Keratinocyte (primary cell): Measurements from ENCODE around the gene CMTM2. TPM values are rescaled to one million over a fixed set of nuclear protein-coding genes. Genes with fewer than 3 reads are reported as not detected.

Experiments
- DNase-seq: peaks from one replicate; pipeline ENCODE4 v3.0.0-alpha.2; 2011; ENCODE audit warnings: low read depth, missing footprints, low spot score
- FAIRE-seq: peaks from 2 replicates; lab custom pipeline; 2011; peaks lifted over from hg19 to GRCh38; lab: Jason Lieb, UNC
- H2AFZ ChIP-seq: 2 replicates; pipeline ENCODE4 v1.6.0; 2012; ENCODE audit warnings: low read length, control low read depth, inconsistent platforms; ENCODE audit not compliant: control insufficient read depth
- H3K27ac ChIP-seq: 2 replicates; pipeline ENCODE4 v1.5.1; 2011; ENCODE audit warnings: low read length; ENCODE audit not compliant: control insufficient read depth, insufficient read depth
- H3K27me3 ChIP-seq: 3 replicates; pipeline ENCODE4 v1.6.0; 2011; ENCODE audit warnings: low read length; ENCODE audit not compliant: control insufficient read depth, insufficient read depth; ENCODE audit errors: extremely low read depth
- H3K36me3 ChIP-seq, 2 experiments: 2 replicates in 1 of 2; 3 replicates in 1 of 2; pipeline ENCODE4 v1.5.1; 2011; ENCODE audit warnings: low read length in 2 of 2, mild to moderate bottlenecking in 1 of 2; ENCODE audit not compliant: control insufficient read depth in 2 of 2, insufficient read depth in 2 of 2; ENCODE audit errors: extremely low read depth in 1 of 2
- H3K4me1 ChIP-seq: 3 replicates; pipeline ENCODE4 v1.5.1; 2011; ENCODE audit warnings: low read length; ENCODE audit not compliant: control insufficient read depth, insufficient read depth; ENCODE audit errors: extremely low read depth
- H3K4me2 ChIP-seq: 3 replicates; pipeline ENCODE4 v1.6.0; 2011; ENCODE audit warnings: low read depth, low read length; ENCODE audit not compliant: control insufficient read depth, insufficient read depth; ENCODE audit errors: extremely low read depth
- H3K4me3 ChIP-seq, 3 experiments: fragments of 200-600 bp in 1 of 3; sonication (generic) in 1 of 3; 2 replicates in 2 of 3; 3 replicates in 1 of 3; pipeline ENCODE4 v1.5.1; 2011 to 2016; ENCODE audit warnings: low read length in 3 of 3, mild to moderate bottlenecking in 3 of 3, control low read depth in 2 of 3, inconsistent platforms in 1 of 3, low read depth in 1 of 3, mixed read lengths in 1 of 3, mixed run types in 1 of 3, moderate library complexity in 1 of 3; ENCODE audit not compliant: control insufficient read depth in 2 of 3, insufficient read depth in 2 of 3; ENCODE audit errors: extremely low read depth in 1 of 3
- H3K79me2 ChIP-seq: 2 replicates; pipeline ENCODE4 v1.6.0; 2012; ENCODE audit warnings: low read length; ENCODE audit not compliant: control insufficient read depth, insufficient read depth
- H3K9ac ChIP-seq: 3 replicates; pipeline ENCODE4 v1.6.0; 2011; ENCODE audit warnings: low read length; ENCODE audit not compliant: control insufficient read depth, insufficient read depth; ENCODE audit errors: extremely low read depth
- H3K9me1 ChIP-seq: 3 replicates; pipeline ENCODE4 v1.6.0; 2011; ENCODE audit warnings: low read length; ENCODE audit not compliant: control insufficient read depth, insufficient read depth; ENCODE audit errors: extremely low read depth
- H3K9me3 ChIP-seq: 2 replicates; pipeline ENCODE4 v1.5.1; 2012; ENCODE audit warnings: low read depth, low read length; ENCODE audit not compliant: control insufficient read depth
- H4K20me1 ChIP-seq: 3 replicates; pipeline ENCODE4 v1.6.0; 2011; ENCODE audit warnings: low read length; ENCODE audit not compliant: control insufficient read depth, insufficient read depth; ENCODE audit errors: extremely low read depth
- CTCF ChIP-seq, 3 experiments: IDR thresholded peaks in 1 of 3; conservative IDR thresholded peaks in 1 of 3; optimal IDR thresholded peaks in 1 of 3; 2 replicates in 2 of 3; 3 replicates in 1 of 3; pipeline versions ENCODE3 to v1.5.1; 2011; ENCODE audit warnings: low read length in 3 of 3, mild to moderate bottlenecking in 3 of 3, moderate library complexity in 2 of 3, control low read depth in 1 of 3, inconsistent platforms in 1 of 3; ENCODE audit not compliant: insufficient read depth in 2 of 3; ENCODE audit errors: extremely low read depth in 1 of 3
- EZH2 ChIP-seq: IDR thresholded peaks from one replicate; pipeline ENCODE4 v1.6.1; 2012; ENCODE audit warnings: inconsistent platforms, mild to moderate bottlenecking, low read length, moderate library complexity
- dilution Hi-C: fragments of 300-500 bp; cut with MboI; formaldehyde crosslinking; loops from one replicate; pipeline ENCODE4 v1.7.0; 2020; ENCODE audit warnings: low sequenced_read_pairs; ENCODE audit not compliant: extremely low pct_ligation_motif_present
- polyA plus RNA-seq, 5 experiments: library from polyadenylated mRNA; depleted of rRNA in 3 of 5; stranded (reverse) in 3 of 5; stranded (forward) in 1 of 5; unstranded in 1 of 5; fragments of >200 nt; gene quantifications; 1 replicate in 1 of 5; 2 replicates in 3 of 5; 3 replicates in 1 of 5; pipeline versions ENCODE4 v1.2.1 to v1.2.3, GENCODE V29; 2011 to 2012; ENCODE audit warnings: missing spikeins in 2 of 5, low read depth in 1 of 5, low replicate concordance in 1 of 5

Gene CMTM2
- polyA plus RNA-seq, 1 donor (not counting 4 experiments of a cell fraction or from before 2014, with no cell fraction given): not detected

- H3K27me3 ChIP-seq: no peaks in the 10 kb centered on the region
- dilution Hi-C loops: no loop called here
- no peaks in the 10 kb centered on the region for H3K9me3 ChIP-seq
- no peaks in the 10 kb centered on the region for H4K20me1 ChIP-seq
- H2AFZ ChIP-seq: no peak overlapping the region
- no peak overlapping the region for H3K4me2 ChIP-seq
- no peak overlapping the region for H3K27ac ChIP-seq
- TF ChIP-seq EZH2: no peak
- TF ChIP-seq CTCF (optimal IDR thresholded peaks at IDR 0.05 in 1 of 3, IDR thresholded peaks at IDR 0.05 in 1 of 3, conservative IDR thresholded peaks at IDR 0.05 in 1 of 3; ENCODE audit: extremely low read depth in 1 of 3, insufficient read depth in 2 of 3, low read length in 3 of 3): no peak
- H3K9ac ChIP-seq: no peak overlapping the region
- FAIRE-seq (no peak), DNase-seq (no peak)
- H3K9me1 ChIP-seq: no peaks in the 10 kb centered on the region
- H3K4me3 ChIP-seq: no peak overlapping the region
- H3K36me3 ChIP-seq: peaks cover 22 to 31% of the 10 kb centered on the region in 2 experiments
- no peaks in the 10 kb centered on the region for H3K79me2 ChIP-seq
- peaks cover 9% of the 10 kb centered on the region for H3K4me1 ChIP-seq
These were observed 33.2 kb downstream of the CMTM2 start for GRCh38 chr16:66612422-66612821.

DNA sequence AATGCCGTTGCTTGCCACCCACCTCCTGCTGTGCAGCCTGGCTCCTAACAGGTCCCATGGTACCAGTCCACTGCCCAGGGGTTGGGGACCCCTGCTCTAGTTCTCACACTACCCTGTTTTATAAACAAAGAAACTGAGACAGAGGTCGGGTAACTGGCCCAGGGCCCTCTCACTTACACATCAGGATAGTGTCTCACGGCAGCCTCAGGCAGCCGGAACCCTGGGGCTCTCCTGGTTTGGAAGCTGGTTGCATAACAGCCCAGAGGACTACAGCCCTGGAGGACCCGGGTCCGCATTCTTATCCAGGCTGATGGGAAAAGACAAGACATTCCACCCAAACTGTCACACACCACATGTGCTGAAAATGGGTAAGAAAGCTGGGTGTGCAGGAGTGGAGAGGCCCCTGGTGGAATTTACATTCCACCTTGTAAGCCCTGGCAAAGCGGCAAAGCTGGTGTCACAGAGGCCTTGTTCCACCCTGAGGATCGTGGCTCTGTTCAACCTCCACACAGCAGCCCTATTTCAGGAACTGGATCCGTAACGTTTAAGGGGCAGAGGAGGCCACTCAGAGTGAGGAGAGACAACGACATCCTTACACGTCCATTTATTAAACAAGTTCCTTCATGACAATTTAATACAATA, 35.0 kb downstream of the CMTM2 start:
- no peak overlapping the region for H3K27ac ChIP-seq
- H3K4me3 ChIP-seq: no peak overlapping the region
- peaks cover 22 to 29% of the 10 kb centered on the region in 2 experiments for H3K36me3 ChIP-seq
- H3K9me1 ChIP-seq: no peaks in the 10 kb centered on the region
- H3K9ac ChIP-seq: no peak overlapping the region
- no peak overlapping the region for H2AFZ ChIP-seq
- no peak overlapping the region for H3K4me2 ChIP-seq
- H4K20me1 ChIP-seq: no peaks in the 10 kb centered on the region
- H3K79me2 ChIP-seq: no peaks in the 10 kb centered on the region
- peaks cover 18% of the 10 kb centered on the region for H3K4me1 ChIP-seq
- DNase-seq (no peak), FAIRE-seq (no peak)
- dilution Hi-C loops: no loop called here
- TF ChIP-seq CTCF (optimal IDR thresholded peaks at IDR 0.05 in 1 of 3, IDR thresholded peaks at IDR 0.05 in 1 of 3, conservative IDR thresholded peaks at IDR 0.05 in 1 of 3; ENCODE audit: extremely low read depth in 1 of 3, insufficient read depth in 2 of 3, low read length in 3 of 3): no peak
- no peak for TF ChIP-seq EZH2
- H3K9me3 ChIP-seq: no peaks in the 10 kb centered on the region
- no peaks in the 10 kb centered on the region for H3K27me3 ChIP-seq
